GM23248 (cell line): ENCODE results near the gene NAPSA.

Source experiments
- EZH2 ChIP-seq: fragments of 200-600 bp; sonication (generic); IDR thresholded peaks from 2 replicates; pipeline ENCODE4 v1.6.1; 2018; ENCODE audit warnings: antibody characterized with exemption, mild to moderate bottlenecking; ENCODE audit not compliant: insufficient read depth, poor library complexity, severe bottlenecking
- EZH2phosphoT487 ChIP-seq: fragments of 200-600 bp; sonication (generic); IDR thresholded peaks from 2 replicates; pipeline ENCODE4 v1.6.1; 2018; ENCODE audit warnings: antibody characterized with exemption, moderate library complexity, mild to moderate bottlenecking, low read depth; ENCODE audit not compliant: insufficient read depth

GRCh38 chr19:50365434-50366306 is at the start of gene NAPSA:
- no peak for TF ChIP-seq EZH2
- TF ChIP-seq EZH2phosphoT487, result no peak
